HG03196 (cell line): ENCODE measurements around the gene FOXO3.
"Not testable (repeated sequence)": the region's sequence is repeated elsewhere in the genome, so short reads cannot be mapped to it uniquely, and the experiment has no call there.

Experiments used
- ATAC-seq: cut with Tn5 transposase; IDR thresholded peaks from one replicate; pipeline ENCODE4 v1.9.1; 2021; ENCODE audit not compliant: unreplicated experiment

Gene FOXO3

GRCh38 chr6:108560463-108561308 lies at the start of gene FOXO3:
Gene FOXO3, plus strand, starts transcription at chr6:108560917. Its CDS starts 292 bp downstream, at chr6:108561209.
- ATAC-seq, result no peak

- ATAC-seq, result no peak
Measured at GRCh38 chr6:108518714-108519576, 41.8 kb upstream of the FOXO3 start.

DNA sequence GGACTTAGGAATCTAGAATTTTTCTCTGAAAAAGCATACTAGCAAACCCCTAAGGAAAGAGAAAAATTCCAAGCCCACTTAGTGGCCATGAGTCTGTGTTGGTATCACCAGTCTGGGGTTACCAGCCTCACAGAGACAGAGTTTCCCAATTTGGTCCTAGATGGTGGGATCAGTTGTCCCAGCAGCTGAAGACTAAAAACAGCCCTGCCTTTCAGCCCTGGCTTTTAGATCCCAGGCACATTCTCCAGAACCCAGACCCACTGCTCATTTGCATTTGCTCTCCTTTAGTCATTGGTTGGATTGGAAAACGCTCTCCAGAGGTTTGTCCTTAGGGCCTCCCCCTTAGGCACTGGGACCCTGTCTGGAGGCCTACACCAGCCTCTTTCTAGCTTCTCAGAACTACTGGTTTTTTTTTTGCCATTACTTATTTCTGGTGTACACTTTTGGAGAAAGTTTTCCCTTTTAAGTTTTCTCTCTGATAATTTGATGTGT lies 39.1 kb upstream of the FOXO3 start:
- ATAC-seq, result no peak

DNA sequence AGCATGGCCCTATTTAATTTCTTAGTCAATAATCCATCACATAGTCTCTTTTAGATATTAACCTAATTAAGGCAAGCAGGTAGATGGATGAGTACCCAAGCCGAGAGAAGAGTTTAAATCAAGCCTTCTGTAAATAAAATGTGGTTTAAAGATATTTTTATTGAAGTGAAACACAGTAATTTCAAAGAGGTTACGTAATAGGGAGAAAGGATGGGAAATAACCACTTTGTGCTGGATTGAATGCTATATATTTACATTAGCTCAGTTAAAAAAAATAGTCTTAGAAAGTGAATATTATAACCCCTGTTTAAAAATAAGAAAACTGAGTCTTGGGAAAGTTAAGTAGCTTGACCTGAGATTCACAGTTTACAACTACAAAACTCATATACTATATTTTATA lies 37.0 kb upstream of the FOXO3 start:
- ATAC-seq, result no peak

- no peak for ATAC-seq
Measured at GRCh38 chr6:108524528-108525248, 36.0 kb upstream of the FOXO3 start.

DNA sequence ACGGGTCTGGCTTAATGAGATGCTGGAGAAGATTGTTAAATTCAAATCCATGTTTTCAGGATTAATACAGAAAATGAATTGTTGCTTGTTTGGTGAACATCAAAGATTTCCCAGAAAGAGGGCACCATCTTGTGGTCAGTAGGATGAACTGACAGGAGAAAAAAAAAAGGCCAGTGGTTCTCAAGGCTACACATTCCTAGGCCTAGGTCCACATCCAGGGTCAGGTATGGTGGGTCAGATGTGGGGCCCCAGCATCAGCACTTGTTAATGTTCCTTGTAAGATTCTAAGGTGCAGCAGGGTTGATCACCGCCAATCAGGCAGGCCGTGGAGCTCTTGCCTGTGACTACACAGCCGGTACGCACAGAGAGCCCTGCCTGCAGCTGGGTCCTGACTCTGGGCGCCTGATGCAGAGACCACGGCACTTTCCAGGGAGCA lies 34.0 kb upstream of the FOXO3 start:
- ATAC-seq, result no peak

DNA sequence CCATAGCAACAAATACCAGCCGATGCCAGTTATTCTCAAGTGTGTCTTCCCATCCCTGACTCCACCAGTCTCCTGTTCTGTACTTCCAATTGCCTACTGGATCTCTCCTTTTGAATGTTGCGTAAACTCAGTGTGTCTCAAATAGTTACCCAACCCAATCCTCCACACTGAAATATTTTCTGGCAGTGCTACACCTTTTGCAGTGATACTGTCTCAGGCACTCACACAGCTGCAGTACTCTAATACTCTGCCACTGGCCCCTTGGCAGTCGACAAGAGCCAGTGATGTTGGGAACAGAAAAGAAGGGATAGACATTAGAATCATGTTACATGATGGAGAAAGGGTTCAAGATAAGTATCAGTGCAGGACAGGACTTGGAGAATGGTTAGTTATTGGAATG lies 31.8 kb upstream of the FOXO3 start:
- ATAC-seq, result no peak

DNA sequence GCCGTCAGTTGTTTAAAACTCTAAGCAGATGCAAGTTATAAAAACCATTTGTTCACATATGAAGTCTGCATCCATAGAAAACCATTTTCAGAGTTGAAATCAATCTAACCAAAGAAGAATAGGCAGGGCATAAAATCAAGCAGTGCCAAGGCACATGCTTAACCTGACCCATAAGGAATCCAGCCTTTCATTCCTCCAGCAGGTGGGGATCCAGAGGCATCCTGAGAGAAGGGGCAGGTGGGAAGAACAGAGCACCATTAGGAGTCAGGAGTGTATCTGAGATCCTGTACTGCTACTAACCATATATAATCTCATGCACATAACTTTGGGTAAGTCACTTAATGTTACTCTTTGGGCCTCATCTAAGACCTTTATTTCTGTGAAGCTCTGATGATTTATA lies 29.4 kb upstream of the FOXO3 start:
- no peak for ATAC-seq

GRCh38 chr6:108535114-108535742 lies 25.5 kb upstream of the FOXO3 start:
- no peak for ATAC-seq

DNA sequence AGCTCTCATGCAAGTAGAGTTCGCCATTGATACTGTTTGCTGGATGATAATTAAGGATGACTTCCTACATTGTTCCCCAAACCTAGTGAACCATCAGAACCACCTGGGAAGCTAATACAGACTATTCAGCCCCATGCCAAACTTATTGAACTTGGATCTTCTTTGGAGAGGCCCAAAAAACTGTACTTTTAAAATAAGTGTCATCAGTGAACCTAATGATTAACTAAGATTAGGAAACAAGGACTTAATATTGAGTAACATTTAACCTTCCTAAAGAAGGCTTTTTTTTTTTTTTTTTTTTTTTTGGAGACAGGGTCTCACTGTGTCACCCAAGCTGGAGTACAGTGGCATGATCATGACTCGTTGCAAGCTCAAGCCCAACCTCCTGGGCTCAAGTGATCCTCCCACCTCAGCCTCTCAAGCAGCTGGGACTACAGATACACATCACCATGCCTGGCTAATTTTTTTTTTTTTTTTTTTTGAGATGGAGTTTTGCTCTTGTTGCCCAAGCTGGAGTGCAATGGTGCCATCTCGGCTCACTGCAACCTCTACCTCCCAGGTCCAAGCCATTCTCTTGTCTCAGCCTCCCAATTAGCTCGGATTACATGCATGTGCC lies 24.7 kb upstream of the FOXO3 start:
- ATAC-seq, result not testable (repeated sequence)

DNA sequence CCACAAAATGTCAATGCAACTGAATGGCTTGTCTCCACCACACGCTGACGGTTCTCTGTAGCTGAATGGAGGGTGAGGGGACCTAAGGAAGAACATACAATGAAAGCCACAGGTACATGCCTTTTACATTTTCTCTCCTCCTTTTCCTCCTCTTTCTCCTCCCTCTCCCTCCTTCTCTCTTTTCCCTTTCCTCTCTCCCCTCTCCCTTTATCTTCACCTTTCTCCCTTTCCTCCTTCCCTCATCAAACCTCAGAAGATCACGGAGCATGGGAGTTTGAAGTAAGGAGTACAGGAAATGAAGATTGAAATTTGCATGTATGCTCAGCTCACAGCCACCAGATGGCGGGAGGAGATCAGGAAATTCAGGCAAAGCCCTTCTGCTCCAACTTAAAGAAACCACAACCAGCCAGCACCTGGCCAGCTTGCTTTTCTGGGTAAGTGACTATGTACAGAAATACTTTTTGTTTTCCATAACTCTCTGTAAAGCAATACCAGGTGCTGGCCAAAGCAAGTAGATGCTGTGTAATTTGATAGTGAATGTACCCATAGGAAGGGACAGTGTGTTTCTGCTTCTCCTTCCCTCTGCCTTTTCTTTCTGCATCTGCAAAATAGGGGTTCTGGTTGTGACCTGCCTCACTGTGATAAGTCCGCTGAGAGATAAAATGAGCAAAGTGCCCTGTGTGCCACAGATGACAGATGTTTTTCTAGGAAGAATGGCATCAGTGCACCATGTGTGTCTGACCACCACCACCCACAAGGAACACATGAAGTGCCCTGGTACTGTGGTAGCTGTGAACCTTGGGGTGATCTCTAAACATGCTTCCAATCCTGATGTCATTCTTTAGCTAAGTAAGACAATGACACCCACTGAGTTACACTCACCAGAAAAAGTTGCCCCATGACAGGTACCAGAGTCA lies 18.6 kb upstream of the FOXO3 start:
- no peak for ATAC-seq

GRCh38 chr6:108543175-108543940 lies 17.4 kb upstream of the FOXO3 start:
- ATAC-seq, result no peak

DNA sequence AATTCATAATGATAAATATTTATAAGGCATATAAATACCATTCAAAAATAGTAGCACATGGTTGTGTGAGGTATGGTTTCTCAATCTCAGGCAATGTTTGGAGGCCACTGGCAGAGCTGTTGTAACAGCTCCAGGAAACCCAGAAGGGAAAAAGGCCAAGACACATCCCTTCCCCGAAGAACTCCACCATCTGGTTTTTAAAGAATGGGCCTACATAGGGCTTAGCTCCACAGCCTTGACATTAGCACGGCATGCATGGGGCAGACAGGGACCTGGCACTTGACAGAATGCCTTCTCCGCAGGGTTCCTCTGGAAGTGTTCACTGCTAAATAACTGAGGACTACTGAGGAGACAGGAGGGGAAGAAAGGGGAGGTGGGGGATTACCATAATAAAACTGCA lies 16.1 kb upstream of the FOXO3 start:
- no peak for ATAC-seq

DNA sequence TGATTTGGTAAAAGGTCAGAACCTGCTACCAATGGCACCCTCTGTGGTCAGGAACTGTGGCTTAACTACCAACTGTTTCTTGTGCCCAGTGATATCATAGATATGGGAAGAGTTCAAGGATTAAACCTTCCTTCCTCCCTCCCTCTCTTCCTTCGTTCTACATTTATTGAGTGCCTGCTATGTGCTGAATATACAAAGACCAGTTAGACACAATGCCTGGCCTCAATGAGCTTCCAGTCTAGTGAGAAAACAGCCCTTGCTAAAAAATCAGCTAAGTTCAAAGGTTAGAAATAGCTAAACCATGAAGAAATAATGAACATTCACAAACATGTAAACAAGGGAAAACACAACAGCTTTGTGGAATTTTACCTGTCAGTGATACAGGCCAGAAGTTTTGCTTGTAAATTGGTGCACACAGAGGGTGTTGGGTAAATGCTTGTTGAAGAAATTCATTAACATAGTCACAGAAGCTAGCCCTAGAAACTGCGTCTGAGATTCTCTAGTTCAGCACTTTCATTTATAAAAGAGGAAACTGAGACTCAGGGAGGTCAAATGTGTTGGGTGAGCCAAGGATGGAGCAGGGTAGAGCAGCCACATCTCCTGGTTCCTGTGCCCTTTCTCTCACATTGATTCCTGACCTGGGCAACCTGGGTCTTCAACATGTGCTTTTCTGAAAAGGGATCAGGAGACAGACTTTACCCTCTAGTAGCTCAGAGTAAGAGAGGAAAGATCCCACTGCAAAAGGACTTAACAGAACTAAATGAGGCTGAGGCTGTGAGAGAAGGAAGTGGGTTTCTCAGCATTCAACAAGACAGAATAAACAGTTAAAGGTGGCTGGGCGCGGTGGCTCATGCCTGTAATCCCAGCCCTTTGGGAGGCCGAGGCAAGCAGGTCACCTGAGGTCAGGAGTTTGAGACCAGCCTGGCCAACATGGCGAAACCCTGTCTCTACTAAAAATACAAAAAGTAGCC lies 14.4 kb upstream of the FOXO3 start:
- no peak for ATAC-seq

DNA sequence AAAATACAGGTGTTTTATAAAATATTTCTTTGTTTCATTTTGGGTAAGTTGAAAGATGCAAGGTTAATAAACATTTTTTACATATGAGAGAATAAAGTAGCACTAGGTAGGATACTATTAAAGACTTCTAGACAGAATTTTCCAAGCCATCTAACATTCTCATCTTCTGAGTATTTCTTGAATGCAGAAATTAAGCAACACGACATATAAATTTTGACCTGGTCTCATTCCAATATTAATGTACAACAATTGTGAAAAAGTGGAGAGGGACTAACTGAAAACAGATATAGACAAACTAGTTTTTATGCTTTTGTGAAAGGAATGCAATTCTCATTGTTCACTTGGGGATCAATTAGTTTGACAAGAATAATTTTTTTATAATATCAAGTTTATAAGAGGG lies 11.5 kb upstream of the FOXO3 start:
- ATAC-seq, result no peak

DNA sequence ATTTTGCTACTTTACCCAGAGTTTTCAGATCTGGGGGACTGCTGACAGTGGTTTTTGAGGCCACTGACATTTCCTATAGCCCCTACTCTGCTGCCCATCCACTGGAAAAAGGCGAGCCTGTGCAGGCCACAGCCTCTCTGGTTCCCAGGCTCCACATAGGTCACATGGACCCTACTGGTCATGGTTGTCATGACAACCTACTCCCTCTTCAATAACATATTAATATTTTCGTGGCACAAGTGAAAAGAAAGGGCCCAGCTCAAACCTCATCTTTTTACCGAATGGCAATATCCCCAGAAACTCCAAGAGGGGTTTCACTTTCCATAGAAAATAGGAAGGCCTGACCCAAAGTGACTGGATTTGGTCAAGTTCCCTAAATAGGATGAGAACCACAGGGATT lies 11.0 kb upstream of the FOXO3 start:
- no peak for ATAC-seq

DNA sequence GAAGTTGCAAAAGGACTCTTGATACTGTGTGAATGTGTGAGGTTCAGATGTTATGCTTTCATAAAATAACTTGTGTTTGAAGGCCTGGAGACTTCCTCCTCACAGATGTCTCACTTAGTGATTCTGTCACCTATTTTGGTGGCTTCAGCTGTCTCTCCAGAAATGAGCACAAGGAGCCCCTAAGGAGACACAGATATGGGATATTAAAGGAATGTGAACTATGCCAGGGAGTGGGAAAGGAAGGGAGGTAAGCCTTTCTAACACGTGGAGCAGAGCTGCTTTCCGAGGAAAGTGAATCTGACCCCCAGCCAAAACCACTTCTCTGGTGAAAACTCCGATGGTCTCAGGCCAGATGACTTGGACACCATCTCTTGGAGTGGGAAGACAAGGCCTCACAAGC lies 10.5 kb upstream of the FOXO3 start:
- no peak for ATAC-seq
